ENCODE measurements around the gene FBXO10.
"Not testable (repeated sequence)": the region's sequence is repeated elsewhere in the genome, so short reads cannot be mapped to it uniquely, and the experiment has no call there.

Gene FBXO10

GRCh38 chr9:37549527-37549926, 26.7 kb downstream of the FBXO10 start:
- DNase-seq = no peak

GRCh38 chr9:37547328-37547878, 28.8 kb downstream of the FBXO10 start:
- no peak for DNase-seq

GRCh38 chr9:37543468-37543867, 32.7 kb downstream of the FBXO10 start:
- DNase-seq = no peak

- DNase-seq = no peak
These were observed 33.3 kb downstream of the FBXO10 start for GRCh38 chr9:37542895-37543294.

GRCh38 chr9:37542488-37542887, 33.7 kb downstream of the FBXO10 start:
- DNase-seq = no peak

GRCh38 chr9:37541465-37541864, 34.7 kb downstream of the FBXO10 start:
- no peak for DNase-seq

GRCh38 chr9:37540634-37541033, 35.5 kb downstream of the FBXO10 start:
- DNase-seq = no peak

GRCh38 chr9:37539634-37540033, 36.5 kb downstream of the FBXO10 start:
- DNase-seq = no peak

GRCh38 chr9:37538099-37538498, 38.1 kb downstream of the FBXO10 start:
- DNase-seq = no peak

GRCh38 chr9:37534901-37535300, 41.3 kb downstream of the FBXO10 start:
- no peak for DNase-seq

GRCh38 chr9:37534412-37534811, 41.8 kb downstream of the FBXO10 start:
- no peak for DNase-seq

GRCh38 chr9:37531699-37532098, 44.5 kb downstream of the FBXO10 start:
- DNase-seq = no peak

- no peak for DNase-seq
These were observed 47.3 kb downstream of the FBXO10 start for GRCh38 chr9:37528652-37529471.

- no peak for DNase-seq
These were observed 52.3 kb downstream of the FBXO10 start for GRCh38 chr9:37523916-37524315.

- DNase-seq = no peak
These were observed 53.2 kb downstream of the FBXO10 start for GRCh38 chr9:37522971-37523370.

GRCh38 chr9:37521111-37521510, 55.1 kb downstream of the FBXO10 start:
- no peak for DNase-seq

- DNase-seq = no peak
These were observed 55.5 kb downstream of the FBXO10 start for GRCh38 chr9:37520641-37521040.

GRCh38 chr9:37517923-37518322, 58.3 kb downstream of the FBXO10 start:
- no peak for DNase-seq

GRCh38 chr9:37515620-37516258, 60.4 kb downstream of the FBXO10 start:
- no peak for DNase-seq

- DNase-seq = no peak
These were observed 61.2 kb downstream of the FBXO10 start for GRCh38 chr9:37514999-37515398.

GRCh38 chr9:37514415-37514814, 61.8 kb downstream of the FBXO10 start:
- not testable (repeated sequence) for DNase-seq

- no peak for DNase-seq
These were observed 63.7 kb downstream of the FBXO10 start for GRCh38 chr9:37512437-37512836.

GRCh38 chr9:37511016-37512010, 64.9 kb downstream of the FBXO10 start:
- DNase-seq = no peak

Data from MV-4-11 (cell line).